NT2/D1 (cell line): Measurements from ENCODE around the gene CHCHD6.

Experiments used
- DNase-seq: peaks from one replicate; pipeline ENCODE4 v3.0.0-alpha.2; 2011; ENCODE audit warnings: low read depth, low spot score
- H3K27me3 ChIP-seq: 2 replicates; pipeline ENCODE4 v1.6.0; 2011; ENCODE audit warnings: mild to moderate bottlenecking; ENCODE audit not compliant: insufficient read length, insufficient read depth
- H3K36me3 ChIP-seq: 2 replicates; pipeline ENCODE4 v1.6.1; 2011; ENCODE audit warnings: mild to moderate bottlenecking, low read length, mixed read lengths; ENCODE audit not compliant: insufficient read depth, insufficient read length
- H3K4me1 ChIP-seq: 2 replicates; pipeline ENCODE4 v1.5.1; 2011; ENCODE audit not compliant: insufficient read depth, insufficient read length
- H3K4me3 ChIP-seq: 2 replicates; pipeline ENCODE4 v1.5.1; 2011; ENCODE audit warnings: low read depth; ENCODE audit not compliant: insufficient read length
- H3K9ac ChIP-seq: 2 replicates; pipeline ENCODE4 v1.6.0; 2011; ENCODE audit warnings: low read depth; ENCODE audit not compliant: insufficient read length
- H3K9me3 ChIP-seq: 2 replicates; pipeline ENCODE4 v1.5.1; 2011; ENCODE audit warnings: mild to moderate bottlenecking, low read length; ENCODE audit not compliant: insufficient read depth
- SUZ12 ChIP-seq: IDR thresholded peaks from 2 replicates; pipeline ENCODE4 v1.6.1; 2011; ENCODE audit not compliant: insufficient read length, insufficient read depth; ENCODE audit errors: extremely low read depth
- YY1 ChIP-seq: IDR thresholded peaks from 2 replicates; pipeline ENCODE4 v1.6.1; 2011; ENCODE audit not compliant: insufficient read length, insufficient read depth
- ZNF274 ChIP-seq: IDR thresholded peaks from 2 replicates; pipeline ENCODE4 v1.6.1; 2011; ENCODE audit warnings: mild to moderate bottlenecking, low read depth, low read length

The CHCHD6 gene

GRCh38 chr3:126742057-126742456 lies 38.0 kb downstream of the CHCHD6 start:
- Histone ChIP-seq H3K4me3 (no peak overlapping the region), H3K36me3 (peaks cover 10% of the 10 kb centered on the region), H3K4me1 (peaks cover 5% of the 10 kb centered on the region), H3K9me3 (peaks cover 14% of the 10 kb centered on the region), H3K9ac (no peak overlapping the region), H3K27me3 (no peaks in the 10 kb centered on the region)
- DNase-seq: no peak
- TF ChIP-seq SUZ12 (no peak), ZNF274 (no peak), YY1 (no peak)

GRCh38 chr3:126743350-126743749 lies 39.3 kb downstream of the CHCHD6 start:
- Histone ChIP-seq H3K36me3 (peaks cover 10% of the 10 kb centered on the region), H3K9ac (no peak overlapping the region), H3K4me3 (no peak overlapping the region), H3K27me3 (no peaks in the 10 kb centered on the region), H3K4me1 (peaks cover 5% of the 10 kb centered on the region), H3K9me3 (peaks cover 14% of the 10 kb centered on the region; the same call in 1 of the 2 replicates)
- TF ChIP-seq YY1: no peak
- TF ChIP-seq ZNF274: no peak
- TF ChIP-seq SUZ12: no peak
- DNase-seq: no peak

GRCh38 chr3:126743781-126744180 lies 39.7 kb downstream of the CHCHD6 start:
- no peak for TF ChIP-seq SUZ12
- TF ChIP-seq YY1: no peak
- TF ChIP-seq ZNF274: no peak
- Histone ChIP-seq H3K9ac (no peak overlapping the region), H3K36me3 (peaks cover 10% of the 10 kb centered on the region), H3K4me1 (peaks cover 5% of the 10 kb centered on the region), H3K4me3 (no peak overlapping the region), H3K9me3 (peaks cover 13% of the 10 kb centered on the region; the same call in 1 of the 2 replicates), H3K27me3 (no peaks in the 10 kb centered on the region)
- DNase-seq: no peak

GRCh38 chr3:126745760-126746394 lies 41.8 kb downstream of the CHCHD6 start:
- no peak overlapping the region for H3K9ac ChIP-seq
- H3K4me1 ChIP-seq: peaks cover 8% of the 10 kb centered on the region
- no peak for TF ChIP-seq YY1
- TF ChIP-seq ZNF274: no peak
- TF ChIP-seq SUZ12: no peak
- H3K9me3 ChIP-seq: no peaks in the 10 kb centered on the region
- no peaks in the 10 kb centered on the region for H3K27me3 ChIP-seq
- peaks cover 10% of the 10 kb centered on the region for H3K36me3 ChIP-seq
- no peak for DNase-seq
- H3K4me3 ChIP-seq: no peak overlapping the region

DNA sequence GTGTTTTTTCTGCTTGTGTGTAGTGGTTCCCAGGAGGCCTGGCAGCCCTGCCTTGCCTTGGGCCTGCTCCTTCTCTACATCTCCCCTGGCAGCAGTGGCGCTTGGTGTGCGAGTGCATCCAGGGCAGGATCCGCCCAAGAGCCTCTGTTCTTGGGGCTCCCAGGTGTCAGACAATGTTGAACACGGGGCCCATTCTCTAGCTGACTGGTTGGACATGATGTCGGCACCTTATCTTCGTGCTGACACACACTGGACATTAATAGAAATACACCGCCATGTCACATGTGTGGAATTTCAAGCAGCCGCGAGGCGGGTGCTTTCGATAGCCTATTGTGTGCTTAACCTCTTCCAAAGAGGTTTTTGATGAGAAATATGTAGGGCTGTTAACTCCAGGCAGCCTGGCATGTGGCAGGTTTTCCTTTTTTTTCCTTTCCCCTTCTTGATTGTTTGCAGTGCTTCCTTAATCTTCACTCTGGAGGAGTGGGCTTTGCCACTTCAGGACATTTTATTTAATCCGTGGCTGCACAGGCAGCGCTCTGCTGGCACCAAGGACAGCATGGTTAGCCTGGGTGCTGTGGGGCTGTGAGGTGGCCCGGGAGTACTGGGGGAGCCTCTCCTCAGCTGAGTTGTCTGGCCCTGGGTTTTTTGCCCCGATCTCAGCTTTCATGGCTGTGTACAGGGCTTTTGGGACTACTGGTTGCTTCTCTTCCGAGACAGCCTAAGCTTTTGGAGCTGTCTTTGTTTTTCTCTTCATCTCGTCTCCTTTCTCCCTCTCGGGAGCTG lies 42.5 kb downstream of the CHCHD6 start:
- Histone ChIP-seq H3K4me3 (no peak overlapping the region), H3K27me3 (no peaks in the 10 kb centered on the region), H3K36me3 (peaks cover 6% of the 10 kb centered on the region), H3K9me3 (no peaks in the 10 kb centered on the region), H3K4me1 (peaks cover 8% of the 10 kb centered on the region), H3K9ac (no peak overlapping the region)
- TF ChIP-seq SUZ12 (no peak), ZNF274 (no peak), YY1 (no peak)
- DNase-seq: no peak

- Histone ChIP-seq H3K9ac (no peak overlapping the region), H3K9me3 (no peaks in the 10 kb centered on the region), H3K27me3 (no peaks in the 10 kb centered on the region), H3K4me3 (no peak overlapping the region), H3K36me3 (no peaks in the 10 kb centered on the region), H3K4me1 (peaks cover 13% of the 10 kb centered on the region)
- TF ChIP-seq ZNF274: no peak
- TF ChIP-seq SUZ12: no peak
- no peak for DNase-seq
These were observed 43.7 kb downstream of the CHCHD6 start for GRCh38 chr3:126747768-126748167.

GRCh38 chr3:126748701-126749546 lies 44.9 kb downstream of the CHCHD6 start:
- Histone ChIP-seq H3K36me3 (no peaks in the 10 kb centered on the region), H3K4me1 (peaks cover 17% of the 10 kb centered on the region), H3K9ac (no peak overlapping the region), H3K4me3 (no peak overlapping the region), H3K27me3 (no peaks in the 10 kb centered on the region), H3K9me3 (no peaks in the 10 kb centered on the region)
- no peak for DNase-seq
- TF ChIP-seq ZNF274: no peak
- no peak for TF ChIP-seq SUZ12
- no peak for TF ChIP-seq YY1
